HG02623 (cell line): ENCODE results near the gene PAK4.
A peak's percentile ranks its signal among the peaks of the same experiment; 100 is the strongest.
"Not testable (repeated sequence)": the region's sequence is repeated elsewhere in the genome, so short reads cannot be mapped to it uniquely, and the experiment has no call there.

Experiments
- ATAC-seq: cut with Tn5 transposase; IDR thresholded peaks from one replicate; pipeline ENCODE4 v1.9.1; 2021; ENCODE audit warnings: moderate library complexity; ENCODE audit not compliant: unreplicated experiment

PAK4 gene

DNA sequence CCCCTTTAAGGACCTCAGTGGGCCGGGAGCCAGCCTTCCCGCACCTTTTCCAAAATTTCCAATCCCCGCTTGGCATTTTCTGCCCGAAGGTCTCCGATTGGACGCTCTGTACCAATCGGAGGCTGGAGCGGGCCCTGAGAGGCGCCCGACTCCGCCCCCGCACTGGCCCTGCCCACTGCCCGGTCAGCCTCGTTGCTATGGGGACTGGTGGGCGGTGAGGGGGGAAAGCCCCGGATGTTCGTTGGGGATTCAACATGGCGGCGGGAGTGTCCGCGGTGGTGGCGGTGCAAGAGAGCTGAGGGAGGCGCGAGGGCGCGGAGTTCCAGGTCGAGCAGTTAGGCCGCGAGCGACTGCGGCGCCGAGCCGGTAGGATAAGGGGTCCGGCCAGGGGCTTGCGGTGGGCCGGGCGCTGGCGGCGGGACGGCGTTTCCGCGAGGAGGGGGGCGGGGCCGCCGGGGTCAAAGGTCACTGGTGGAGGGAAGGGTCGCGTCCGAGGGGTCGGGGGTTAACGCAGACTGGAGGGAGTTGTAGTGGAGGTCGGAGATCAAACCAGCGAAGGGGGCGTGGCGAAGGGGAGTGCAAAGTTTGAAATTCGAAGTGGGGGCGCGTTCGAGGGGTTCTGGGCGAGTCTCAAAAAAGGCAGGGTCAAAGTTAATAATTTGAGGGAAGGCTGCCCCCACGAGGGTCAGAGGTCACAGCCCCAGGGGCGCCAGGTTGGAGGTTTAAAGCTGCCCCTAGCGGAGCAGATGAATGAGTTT lies at the start of gene PAK4:
PAK4 (plus strand) TSS at position 233 of the 758 bp plus-strand sequence. CDS start 43,768 bp downstream, outside the sequence.
- peak; percentile 91 for ATAC-seq

DNA sequence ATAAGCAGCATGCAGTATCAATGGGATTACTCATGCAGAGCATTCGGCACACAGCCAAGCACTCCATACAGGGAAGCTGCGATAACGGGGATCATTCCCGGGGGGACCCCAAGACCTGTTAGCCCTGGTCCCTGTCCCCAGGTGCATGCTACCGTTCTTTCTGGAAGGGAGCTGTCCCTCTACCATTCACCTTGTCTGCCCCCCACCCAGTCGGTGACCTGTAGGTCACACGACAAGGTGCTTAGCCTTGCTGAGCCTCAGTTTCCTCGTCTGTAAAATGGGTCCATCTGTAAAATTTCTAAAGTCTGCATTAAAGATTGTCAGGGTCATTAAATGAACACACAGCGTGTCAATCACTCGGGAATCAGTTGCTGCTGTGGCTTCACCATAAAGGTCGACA lies 48.3 kb upstream of the PAK4 start:
- ATAC-seq = no peak

GRCh38 chr19:39078436-39079200 lies 47.0 kb upstream of the PAK4 start:
- ATAC-seq = no peak

DNA sequence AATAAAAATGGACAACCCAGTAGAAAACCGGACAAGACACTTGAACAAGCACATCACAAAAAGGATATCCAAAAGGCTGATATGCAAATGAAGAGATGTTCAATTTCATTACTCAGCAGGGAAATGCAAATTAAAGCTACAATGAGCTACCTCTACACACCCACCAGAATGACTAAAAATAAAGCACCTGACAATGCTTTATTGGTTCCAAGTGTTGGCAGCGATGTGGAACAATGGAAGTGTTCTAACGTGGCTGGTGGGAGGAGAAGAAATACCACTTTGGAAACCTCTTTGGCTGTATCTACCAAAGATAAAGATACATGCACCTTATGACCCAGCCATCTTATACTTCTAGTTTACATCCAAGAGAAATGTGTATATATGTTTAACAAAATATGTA lies 45.2 kb upstream of the PAK4 start:
- no peak for ATAC-seq

- ATAC-seq = no peak
These were observed 43.4 kb upstream of the PAK4 start for GRCh38 chr19:39082167-39082566.

DNA sequence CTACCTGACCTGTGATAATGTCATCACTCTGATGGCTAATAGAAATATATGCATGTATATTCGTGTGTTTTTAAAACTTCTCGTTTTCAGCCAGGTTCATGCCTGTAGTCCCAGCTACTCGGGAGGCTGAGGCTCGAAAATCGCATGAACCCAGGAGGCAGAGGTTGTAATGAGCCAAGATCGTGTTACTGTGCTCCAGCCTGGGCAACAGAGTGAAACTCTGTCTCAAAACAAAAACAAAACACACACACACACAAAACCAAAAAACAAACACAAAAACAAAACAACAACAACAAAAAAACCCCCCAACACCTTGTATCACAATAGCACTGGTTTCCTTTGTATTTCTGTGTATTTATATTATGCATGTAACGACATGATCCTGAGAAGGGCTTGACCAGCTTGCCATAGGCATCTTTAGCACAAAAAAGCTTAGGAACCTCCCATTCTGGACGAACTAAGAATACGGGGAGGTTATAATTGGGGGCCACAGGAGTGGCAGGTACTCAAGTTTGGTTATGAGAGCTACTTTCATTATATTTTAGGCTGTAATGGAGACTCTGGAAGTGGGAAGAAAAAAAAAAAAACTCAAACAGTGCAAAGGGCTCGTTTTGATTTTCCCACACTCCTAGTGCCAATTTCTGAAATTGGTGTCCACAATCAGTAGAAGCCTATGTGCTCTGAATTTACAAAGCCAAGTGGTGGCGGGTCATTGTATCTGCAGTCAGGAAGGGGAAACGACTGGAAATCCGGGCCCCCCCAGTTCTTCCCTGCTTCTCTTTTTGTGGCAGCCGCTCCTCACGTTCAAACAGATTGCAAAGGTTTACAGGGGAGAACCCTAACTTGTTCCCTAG lies 42.6 kb upstream of the PAK4 start:
- ATAC-seq = no peak

DNA sequence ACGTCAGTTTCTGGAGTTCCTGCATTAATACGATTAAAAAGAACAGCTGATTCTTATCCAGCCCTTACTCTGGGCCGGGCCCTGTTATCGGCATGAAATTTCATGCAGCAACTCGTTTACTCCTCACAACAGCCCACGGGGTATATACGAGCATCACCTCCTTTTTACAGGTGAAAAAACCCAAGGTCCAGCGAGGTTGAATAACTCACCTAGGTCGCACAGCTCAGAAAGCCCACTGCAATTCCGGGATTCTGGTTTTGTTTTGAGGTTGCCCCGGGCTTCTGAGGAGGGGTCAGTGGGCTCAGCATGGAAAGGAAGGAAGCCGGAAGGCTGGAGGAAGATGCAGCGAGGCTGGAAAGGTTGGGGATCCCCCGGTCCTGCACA lies 42.0 kb upstream of the PAK4 start:
- ATAC-seq = no peak

DNA sequence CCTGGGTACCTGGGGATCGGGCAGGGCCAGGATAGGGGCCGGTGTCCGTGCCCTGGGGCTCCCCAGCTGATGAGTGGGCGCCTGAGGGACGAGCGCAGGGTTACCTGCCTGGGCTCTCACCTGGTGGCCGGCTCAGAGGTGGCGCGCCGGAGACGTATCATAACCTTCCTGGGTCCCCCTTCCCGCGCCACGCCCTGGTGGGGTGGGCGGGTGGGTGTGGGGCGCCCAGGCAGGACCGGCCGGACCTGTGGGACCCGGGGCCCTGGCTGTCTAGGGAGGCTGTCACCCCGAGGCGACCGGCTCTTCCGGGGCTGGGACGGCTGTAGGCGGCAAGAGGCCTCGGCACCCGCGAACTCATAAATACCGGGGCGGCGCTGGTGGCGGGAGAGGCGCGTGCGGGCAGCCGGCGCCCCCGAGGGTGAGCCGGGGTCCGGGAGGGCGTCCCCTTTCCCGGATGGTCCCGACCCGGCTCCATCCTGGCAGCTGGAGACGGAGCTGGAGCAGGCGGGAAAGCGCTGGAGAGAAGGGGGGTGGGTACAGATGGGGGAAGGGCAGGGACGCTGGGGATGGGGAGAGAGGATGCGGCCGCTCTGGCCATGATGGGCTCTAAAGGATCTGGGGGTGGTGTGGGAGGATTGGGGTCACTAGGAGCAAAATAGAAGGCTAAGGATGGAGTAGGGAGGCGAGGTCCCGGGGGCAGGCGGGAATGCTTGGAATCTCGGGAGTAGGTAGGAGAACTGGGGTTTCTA lies 41.4 kb upstream of the PAK4 start, which contains the start of gene ACP7:
ACP7 (plus strand) TSS at position 386 of the 749 bp plus-strand sequence. CDS start 902 bp downstream, outside the sequence.
- no peak for ATAC-seq

GRCh38 chr19:39084732-39085080 lies 40.9 kb upstream of the PAK4 start:
- no peak for ATAC-seq

GRCh38 chr19:39085392-39085791 lies 40.2 kb upstream of the PAK4 start:
- no peak for ATAC-seq

- no peak for ATAC-seq
These were observed 39.2 kb upstream of the PAK4 start for GRCh38 chr19:39086386-39086785.

DNA sequence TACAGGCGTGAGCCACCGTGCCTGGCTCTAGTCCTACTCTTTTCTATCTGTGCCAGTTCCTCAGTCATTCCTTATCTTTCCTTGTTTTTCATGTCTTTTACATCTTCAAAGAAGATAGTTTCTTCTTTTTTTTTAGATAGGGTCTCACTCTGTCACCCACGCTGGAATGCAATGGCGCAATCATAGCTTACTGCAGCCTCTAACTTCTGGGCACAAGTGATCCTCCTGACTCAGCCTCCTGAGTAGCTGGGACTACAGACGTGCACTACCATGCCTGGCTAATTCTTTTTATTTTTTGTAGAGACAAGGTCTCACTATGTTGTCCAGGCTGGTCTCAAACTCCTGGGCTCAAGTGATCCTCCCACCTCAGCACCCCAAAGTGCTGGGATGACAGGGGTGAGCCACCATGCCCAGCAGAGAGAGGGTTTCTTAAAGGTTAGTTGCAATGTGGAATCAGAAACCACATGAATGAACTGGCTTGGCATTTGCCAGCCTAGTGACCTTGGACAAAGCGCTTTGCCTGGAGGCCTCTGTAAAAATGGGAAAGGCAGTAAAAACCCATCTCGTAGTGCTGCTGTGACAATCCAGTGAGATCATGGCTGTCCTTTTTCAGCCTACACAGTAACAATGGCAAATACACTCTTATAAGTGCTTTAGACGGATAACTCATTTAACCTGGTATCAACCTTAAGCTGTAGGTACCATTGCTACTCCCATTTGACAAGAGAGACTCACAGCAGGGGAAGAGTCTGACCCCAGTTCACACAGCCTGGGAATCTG lies 37.5 kb upstream of the PAK4 start:
- no peak for ATAC-seq

DNA sequence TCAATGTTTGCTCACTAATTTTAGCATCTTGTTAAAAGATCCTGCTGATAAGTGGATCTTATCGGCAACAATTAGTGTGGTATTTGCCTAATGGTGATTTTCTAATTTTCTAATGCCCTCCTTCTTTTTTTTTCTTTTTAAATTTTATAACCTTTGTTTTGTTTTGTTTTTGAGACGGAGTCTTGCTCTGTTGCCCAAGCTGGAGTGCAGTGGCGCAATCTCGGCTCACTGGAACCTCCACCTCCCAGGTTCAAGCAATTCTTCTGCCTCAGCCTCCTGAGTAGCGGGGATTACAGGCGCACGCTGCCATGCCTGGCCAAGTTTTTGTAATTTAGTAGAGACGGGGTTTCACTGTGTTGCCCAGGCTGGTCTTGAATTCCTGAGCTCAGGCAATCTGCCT lies 35.6 kb upstream of the PAK4 start:
- ATAC-seq = not testable (repeated sequence)

DNA sequence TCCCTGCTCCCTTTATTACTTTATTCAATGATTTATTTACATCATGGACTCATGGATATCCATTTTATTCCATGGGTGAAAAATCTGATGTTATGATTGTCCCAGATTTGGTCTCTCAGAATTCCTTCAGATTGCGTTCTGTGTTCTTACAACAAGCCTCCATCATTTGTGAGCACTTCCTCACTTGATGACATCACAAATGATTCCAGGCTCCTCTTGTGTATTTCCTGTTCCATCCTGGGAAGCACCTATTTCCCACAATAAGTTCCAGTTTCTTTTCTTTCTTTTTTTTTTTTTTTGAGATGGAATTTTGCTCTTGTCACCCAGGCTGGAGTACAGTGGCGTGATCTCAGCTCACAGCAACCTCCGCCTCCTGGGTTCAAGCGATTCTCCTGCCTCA lies 34.7 kb upstream of the PAK4 start:
- no peak for ATAC-seq

GRCh38 chr19:39095799-39096540 lies 29.6 kb upstream of the PAK4 start:
- ATAC-seq = not testable (repeated sequence)

GRCh38 chr19:39097299-39097698 lies 28.3 kb upstream of the PAK4 start:
- ATAC-seq = no peak

- no peak for ATAC-seq
These were observed 27.9 kb upstream of the PAK4 start for GRCh38 chr19:39097721-39098120.

DNA sequence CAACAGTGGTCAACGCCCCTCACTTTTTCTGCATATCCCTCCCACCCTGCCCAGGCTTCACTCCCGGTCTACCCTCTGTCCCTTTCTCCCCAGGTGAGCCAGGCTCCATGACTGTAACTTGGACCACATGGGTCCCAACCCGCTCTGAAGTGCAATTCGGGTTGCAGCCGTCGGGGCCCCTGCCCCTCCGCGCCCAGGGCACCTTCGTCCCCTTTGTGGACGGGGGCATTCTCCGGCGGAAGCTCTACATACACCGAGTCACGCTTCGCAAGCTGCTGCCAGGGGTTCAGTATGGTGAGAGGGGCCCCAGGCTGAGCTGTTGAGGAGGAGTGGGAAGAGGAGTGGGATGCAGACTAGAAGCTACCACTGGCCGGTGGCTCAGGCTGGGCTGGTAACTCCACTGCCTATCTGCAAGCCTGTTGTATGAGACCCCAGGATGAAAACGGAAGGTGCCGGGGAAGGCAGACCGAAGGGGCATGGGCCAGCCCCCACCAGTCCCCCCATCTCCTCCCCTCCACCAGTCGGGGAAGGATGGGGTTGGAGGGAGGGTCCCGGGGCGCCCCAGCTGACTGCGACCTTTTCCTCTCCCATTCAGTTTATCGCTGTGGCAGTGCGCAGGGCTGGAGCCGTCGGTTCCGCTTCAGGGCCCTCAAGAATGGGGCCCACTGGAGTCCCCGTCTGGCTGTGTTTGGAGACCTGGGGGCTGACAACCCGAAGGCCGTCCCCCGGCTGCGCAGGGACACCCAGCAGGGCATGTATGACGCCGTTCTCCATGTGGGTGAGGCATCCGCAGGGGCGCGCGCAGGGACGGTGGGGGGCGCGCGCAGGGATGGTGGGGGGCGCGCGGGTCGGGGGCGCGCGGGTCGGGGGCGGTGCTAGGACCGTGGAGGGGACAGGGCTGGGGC lies 27.0 kb upstream of the PAK4 start:
- ATAC-seq = no peak
